IMR-90 (cell line): Measurements from ENCODE around the gene LY86. TPM values are rescaled to one million over a fixed set of nuclear protein-coding genes. Genes with fewer than 3 reads are reported as not detected.

Source experiments
- ATAC-seq: fragments of 200-7000 bp; cut with Tn5 transposase; 2 replicates; pipeline ENCODE4 v1.9.1; 2020; ENCODE audit warnings: low read depth, mild to moderate bottlenecking, moderate library complexity
- BruUV-seq: library from RNA; stranded (reverse); fragments of 400-500 nt; replicated peaks from 2 replicates; lab custom pipeline; 2021; lab: Mats Ljungman, UMichigan
- CTCF ChIA-PET: fragments of 300-600 bp; formaldehyde crosslinking; extraction: SDS; loops from one replicate; lab custom pipeline; 2021; ENCODE audit warnings: antibody characterized with exemption; lab: Yijun Ruan, JAX
- POLR2A ChIA-PET: fragments of 300-600 bp; sonication (Branson Sonifier 250); formaldehyde crosslinking; loops from one replicate; lab custom pipeline; 2022; ENCODE audit warnings: antibody characterized with exemption; ENCODE audit not compliant: unreplicated experiment; lab: Charles Lee
- DNase-seq: peaks from one replicate; pipeline ENCODE4 v3.0.0; 2013
- H2AFZ ChIP-seq: replicated peaks from 2 replicates; pipeline ENCODE3; 2013; ENCODE audit warnings: low read length, mild to moderate bottlenecking; ENCODE audit not compliant: poor library complexity
- H2AK5ac ChIP-seq: 2 replicates; pipeline ENCODE4 v1.6.1; 2013; ENCODE audit warnings: low read depth, low read length, inconsistent platforms
- H2AK9ac ChIP-seq: replicated peaks from 2 replicates; pipeline ENCODE3; 2013; ENCODE audit warnings: mild to moderate bottlenecking, low read depth, low read length, moderate library complexity; ENCODE audit not compliant: poor library complexity
- H2BK120ac ChIP-seq: 2 replicates; pipeline ENCODE4 v1.6.1; 2013; ENCODE audit warnings: low read depth, low read length, inconsistent platforms
- H2BK15ac ChIP-seq: 3 replicates; pipeline ENCODE4 v1.6.1; 2013; ENCODE audit warnings: low read depth, low read length, inconsistent platforms
- H2BK20ac ChIP-seq: 2 replicates; pipeline ENCODE4 v1.6.1; 2013; ENCODE audit warnings: low read depth, mild to moderate bottlenecking, inconsistent platforms, low read length, moderate library complexity
- H2BK5ac ChIP-seq: 2 replicates; pipeline ENCODE4 v1.6.1; 2013; ENCODE audit warnings: mild to moderate bottlenecking, low read depth, low read length, inconsistent platforms; ENCODE audit not compliant: poor library complexity, severe bottlenecking
- H3K14ac ChIP-seq: replicated peaks from 2 replicates; pipeline ENCODE4 v1.6.1; 2013; ENCODE audit warnings: low read depth, low read length, inconsistent platforms
- H3K18ac ChIP-seq: 2 replicates; pipeline ENCODE4 v1.6.1; 2013; ENCODE audit warnings: low read depth, low read length, control low read depth
- H3K23ac ChIP-seq: 2 replicates; pipeline ENCODE4 v1.6.1; 2013; ENCODE audit warnings: low read depth, low read length, inconsistent platforms
- H3K27ac ChIP-seq: 2 replicates; pipeline ENCODE4 v1.5.1; 2013; ENCODE audit warnings: mild to moderate bottlenecking, control low read depth, low read length; ENCODE audit not compliant: insufficient read depth
- H3K27me3 ChIP-seq: 2 replicates; pipeline ENCODE4 v1.6.1; 2013; ENCODE audit warnings: low read length; ENCODE audit not compliant: control insufficient read depth, insufficient read depth
- H3K36me3 ChIP-seq: 2 replicates; pipeline ENCODE4 v1.6.1; 2013; ENCODE audit warnings: low read length, mixed read lengths; ENCODE audit not compliant: control insufficient read depth, insufficient read depth
- H3K4ac ChIP-seq: 2 replicates; pipeline ENCODE4 v1.6.1; 2013; ENCODE audit warnings: low read depth, low read length, inconsistent platforms
- H3K4me1 ChIP-seq: 2 replicates; pipeline ENCODE4 v1.6.1; 2013; ENCODE audit warnings: low read length, mixed read lengths; ENCODE audit not compliant: control insufficient read depth, insufficient read depth
- H3K4me2 ChIP-seq: 2 replicates; pipeline ENCODE4 v1.6.1; 2013; ENCODE audit warnings: low read depth, mild to moderate bottlenecking, control low read depth, low read length, moderate library complexity
- H3K4me3 ChIP-seq: 2 replicates; pipeline ENCODE4 v1.5.1; 2013; ENCODE audit warnings: low read depth, mild to moderate bottlenecking, control low read depth, low read length, moderate library complexity; ENCODE audit not compliant: insufficient read depth
- H3K56ac ChIP-seq: 2 replicates; pipeline ENCODE4 v1.6.1; 2013; ENCODE audit warnings: low read length, inconsistent platforms; ENCODE audit not compliant: insufficient read depth; ENCODE audit errors: extremely low read depth
- H3K79me1 ChIP-seq, 2 experiments: 2 replicates each; pipeline ENCODE4 v1.6.1; 2013; ENCODE audit warnings: low read length in 2 of 2, inconsistent platforms in 1 of 2, low read depth in 1 of 2
- H3K9ac ChIP-seq: 2 replicates; pipeline ENCODE4 v1.6.1; 2013; ENCODE audit warnings: low read depth, low read length, control low read depth
- H3K9me1 ChIP-seq: 2 replicates; pipeline ENCODE4 v1.6.1; 2013; ENCODE audit warnings: low read length, inconsistent platforms; ENCODE audit not compliant: insufficient read depth
- H3K9me3 ChIP-seq: 2 replicates; pipeline ENCODE4 v1.6.1; 2013; ENCODE audit warnings: low read length; ENCODE audit not compliant: control insufficient read depth, insufficient read depth
- H4K20me1 ChIP-seq: 2 replicates; pipeline ENCODE4 v1.6.1; 2013; ENCODE audit warnings: low read length, inconsistent platforms; ENCODE audit not compliant: insufficient read depth
- H4K5ac ChIP-seq: 2 replicates; pipeline ENCODE4 v1.6.1; 2013; ENCODE audit warnings: mild to moderate bottlenecking, low read depth, low read length, control low read depth
- H4K8ac ChIP-seq, 2 experiments: 2 replicates each; pipeline ENCODE4 v1.6.1; 2013; ENCODE audit warnings: low read depth in 2 of 2, low read length in 2 of 2, control low read depth in 1 of 2, inconsistent platforms in 1 of 2
- H4K91ac ChIP-seq: 2 replicates; pipeline ENCODE4 v1.6.1; 2013; ENCODE audit warnings: low read depth, low read length, inconsistent platforms; ENCODE audit not compliant: insufficient read depth
- BHLHE40 ChIP-seq: fragments of 150-350 bp; IDR thresholded peaks from 2 replicates; pipeline ENCODE4 v1.6.1; 2016; ENCODE audit warnings: mild to moderate bottlenecking, low read depth, low read length
- CEBPB ChIP-seq: IDR thresholded peaks from 2 replicates; pipeline ENCODE4 v1.6.1; 2012; ENCODE audit warnings: low read depth, low read length, improper control_type of control experiment
- CHD1 ChIP-seq: IDR thresholded peaks from 2 replicates; pipeline ENCODE4 v1.6.1; 2012; ENCODE audit warnings: low read depth, low read length, improper control_type of control experiment
- FOS ChIP-seq: fragments of 150-350 bp; IDR thresholded peaks from 2 replicates; pipeline ENCODE4 v1.6.1; 2016; ENCODE audit warnings: low read depth, low read length
- MAFK ChIP-seq: IDR thresholded peaks from 2 replicates; pipeline ENCODE4 v1.6.1; 2012; ENCODE audit warnings: low read depth, low read length, improper control_type of control experiment
- MAZ ChIP-seq: IDR thresholded peaks from 2 replicates; pipeline ENCODE4 v1.6.1; 2012; ENCODE audit warnings: low read depth, mild to moderate bottlenecking, low read length, improper control_type of control experiment, moderate library complexity, borderline replicate concordance
- MXI1 ChIP-seq: IDR thresholded peaks from 2 replicates; pipeline ENCODE4 v1.6.1; 2012; ENCODE audit warnings: low read depth, mild to moderate bottlenecking, low read length, moderate library complexity, borderline replicate concordance
- NFE2L2 ChIP-seq: fragments of 150-350 bp; IDR thresholded peaks from 2 replicates; pipeline ENCODE4 v1.6.1; 2016; ENCODE audit warnings: low read depth, mild to moderate bottlenecking, low read length
- POLR2A ChIP-seq: IDR thresholded peaks from 2 replicates; pipeline ENCODE4 v1.6.1; 2012; ENCODE audit warnings: mild to moderate bottlenecking, low read depth, low read length
- RAD21 ChIP-seq: IDR thresholded peaks from 2 replicates; pipeline ENCODE4 v1.6.1; 2012; ENCODE audit warnings: low read length, improper control_type of control experiment
- RCOR1 ChIP-seq: IDR thresholded peaks from 2 replicates; pipeline ENCODE4 v1.6.1; 2012; ENCODE audit warnings: mild to moderate bottlenecking, low read length, improper control_type of control experiment; ENCODE audit not compliant: insufficient replicate concordance
- RFX5 ChIP-seq: IDR thresholded peaks from 2 replicates; pipeline ENCODE4 v1.8.0; 2012; ENCODE audit warnings: low read depth, mild to moderate bottlenecking, low read length, moderate library complexity
- SMC3 ChIP-seq: fragments of 150-350 bp; IDR thresholded peaks from 2 replicates; pipeline ENCODE4 v1.6.1; 2016; ENCODE audit warnings: low read depth, mild to moderate bottlenecking, antibody characterized with exemption, low read length, moderate library complexity
- WGBS, 2 experiments: methylation state at CpG; one replicate each; pipeline versions ENCODE4 v1.1.5 to v1.1.7; 2013; ENCODE audit warnings: missing lambda C conversion rate in 2 of 2; ENCODE audit not compliant: insufficient read length in 1 of 2; ENCODE audit errors: extremely low coverage in 2 of 2; 5-methylcytosine and 5-hydroxymethylcytosine counted together
- dilution Hi-C: fragments of 300-500 bp; cut with HindIII; formaldehyde crosslinking; loops from one replicate; pipeline ENCODE4 v1.14.3; 2018; ENCODE audit warnings: low sequenced_read_pairs; ENCODE audit not compliant: unreplicated experiment
- in situ Hi-C: fragments of 300-500 bp; cut with MboI; formaldehyde crosslinking; loops from 3 replicates; pipeline ENCODE4 v1.14.3; 2019; ENCODE audit warnings: low sequenced_read_pairs, inconsistent platforms, mixed read lengths
- intact Hi-C: fragments of 100-400 bp; cut with micrococcal nuclease; formaldehyde crosslinking; loops from 2 replicates; pipeline ENCODE4 v1.10.0; 2022
- polyA plus RNA-seq, 3 experiments: library from polyadenylated mRNA; depleted of rRNA; stranded (reverse); fragments of >200 nt; gene quantifications; 2 replicates each; pipeline ENCODE4 v1.2.3, GENCODE V29; 2012; ENCODE audit warnings: low replicate concordance in 1 of 3
- total RNA-seq: library from RNA; depleted of rRNA; stranded (reverse); fragments of >200 nt; gene quantifications from 2 replicates; pipeline ENCODE4 v1.2.3, GENCODE V29; 2012
- TF ChIP-seq, protein P1 (sequence below): conservative IDR thresholded peaks from 2 replicates; pipeline ENCODE4 v1.5.1; 2012; ENCODE audit warnings: mild to moderate bottlenecking, low read depth, low read length, improper control_type of control experiment
- TF ChIP-seq, protein P2 (sequence below): fragments of 150-350 bp; IDR thresholded peaks from 2 replicates; pipeline ENCODE4 v1.6.1; 2016; ENCODE audit warnings: low read depth, mild to moderate bottlenecking, low read length, moderate library complexity, borderline replicate concordance
- TF ChIP-seq, protein P3 (sequence below): fragments of 150-350 bp; IDR thresholded peaks from 2 replicates; pipeline ENCODE4 v1.6.1; 2017; ENCODE audit warnings: mild to moderate bottlenecking, antibody characterized with exemption, low read length, low read depth

Gene LY86
- total and polyA plus RNA-seq, 2 of the 4 experiments (the other 2 are of a cell fraction): not detected

DNA sequence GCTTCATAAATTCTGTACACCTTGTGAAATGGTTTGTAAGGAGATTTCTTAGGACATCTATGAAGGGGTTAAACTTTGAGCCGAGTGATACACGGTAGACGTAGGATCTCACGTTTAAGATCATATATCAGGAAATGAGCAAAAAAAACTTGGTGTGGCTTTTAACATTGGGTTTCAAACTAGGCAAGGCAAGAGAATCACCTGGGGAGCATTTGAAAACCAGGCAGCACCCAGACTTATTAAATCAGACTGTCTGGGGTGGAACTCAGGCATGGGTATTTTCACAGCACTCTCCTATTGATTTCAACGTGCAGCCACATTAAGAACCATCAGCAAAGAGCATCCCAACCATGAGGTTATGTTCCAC lies 26.4 kb downstream of the LY86 start:
- TF ChIP-seq, protein P1, sequence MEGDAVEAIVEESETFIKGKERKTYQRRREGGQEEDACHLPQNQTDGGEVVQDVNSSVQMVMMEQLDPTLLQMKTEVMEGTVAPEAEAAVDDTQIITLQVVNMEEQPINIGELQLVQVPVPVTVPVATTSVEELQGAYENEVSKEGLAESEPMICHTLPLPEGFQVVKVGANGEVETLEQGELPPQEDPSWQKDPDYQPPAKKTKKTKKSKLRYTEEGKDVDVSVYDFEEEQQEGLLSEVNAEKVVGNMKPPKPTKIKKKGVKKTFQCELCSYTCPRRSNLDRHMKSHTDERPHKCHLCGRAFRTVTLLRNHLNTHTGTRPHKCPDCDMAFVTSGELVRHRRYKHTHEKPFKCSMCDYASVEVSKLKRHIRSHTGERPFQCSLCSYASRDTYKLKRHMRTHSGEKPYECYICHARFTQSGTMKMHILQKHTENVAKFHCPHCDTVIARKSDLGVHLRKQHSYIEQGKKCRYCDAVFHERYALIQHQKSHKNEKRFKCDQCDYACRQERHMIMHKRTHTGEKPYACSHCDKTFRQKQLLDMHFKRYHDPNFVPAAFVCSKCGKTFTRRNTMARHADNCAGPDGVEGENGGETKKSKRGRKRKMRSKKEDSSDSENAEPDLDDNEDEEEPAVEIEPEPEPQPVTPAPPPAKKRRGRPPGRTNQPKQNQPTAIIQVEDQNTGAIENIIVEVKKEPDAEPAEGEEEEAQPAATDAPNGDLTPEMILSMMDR: no peak
- TF ChIP-seq POLR2A (no peak), NFE2L2 (no peak), FOS (no peak), MAZ (no peak), CHD1 (no peak), CEBPB (no peak), MAFK (no peak), SMC3 (no peak), RCOR1 (no peak), RFX5 (no peak), MXI1 (no peak), RAD21 (no peak), BHLHE40 (no peak)
- TF ChIP-seq, protein P2, sequence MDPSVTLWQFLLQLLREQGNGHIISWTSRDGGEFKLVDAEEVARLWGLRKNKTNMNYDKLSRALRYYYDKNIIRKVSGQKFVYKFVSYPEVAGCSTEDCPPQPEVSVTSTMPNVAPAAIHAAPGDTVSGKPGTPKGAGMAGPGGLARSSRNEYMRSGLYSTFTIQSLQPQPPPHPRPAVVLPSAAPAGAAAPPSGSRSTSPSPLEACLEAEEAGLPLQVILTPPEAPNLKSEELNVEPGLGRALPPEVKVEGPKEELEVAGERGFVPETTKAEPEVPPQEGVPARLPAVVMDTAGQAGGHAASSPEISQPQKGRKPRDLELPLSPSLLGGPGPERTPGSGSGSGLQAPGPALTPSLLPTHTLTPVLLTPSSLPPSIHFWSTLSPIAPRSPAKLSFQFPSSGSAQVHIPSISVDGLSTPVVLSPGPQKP: no peak
- TF ChIP-seq, protein P3, sequence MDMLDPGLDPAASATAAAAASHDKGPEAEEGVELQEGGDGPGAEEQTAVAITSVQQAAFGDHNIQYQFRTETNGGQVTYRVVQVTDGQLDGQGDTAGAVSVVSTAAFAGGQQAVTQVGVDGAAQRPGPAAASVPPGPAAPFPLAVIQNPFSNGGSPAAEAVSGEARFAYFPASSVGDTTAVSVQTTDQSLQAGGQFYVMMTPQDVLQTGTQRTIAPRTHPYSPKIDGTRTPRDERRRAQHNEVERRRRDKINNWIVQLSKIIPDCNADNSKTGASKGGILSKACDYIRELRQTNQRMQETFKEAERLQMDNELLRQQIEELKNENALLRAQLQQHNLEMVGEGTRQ: no peak
- Histone ChIP-seq H3K23ac (no peak overlapping the region), H3K9me3 (peaks cover 12% of the 10 kb centered on the region), H3K4me3 (no peak overlapping the region), H3K9ac (no peak overlapping the region), H3K36me3 (no peaks in the 10 kb centered on the region), H3K9me1 (no peaks in the 10 kb centered on the region), H3K4me2 (no peak overlapping the region), H4K8ac (no peak overlapping the region), H2BK5ac (no peak overlapping the region), H3K56ac (no peak overlapping the region), H2AFZ (no peak overlapping the region), H3K4me1 (no peaks in the 10 kb centered on the region), H2AK5ac (no peak overlapping the region), H2AK9ac (no peak overlapping the region), H3K27me3 (no peaks in the 10 kb centered on the region), H4K5ac (no peak overlapping the region), H2BK15ac (no peak overlapping the region), H3K18ac (no peak overlapping the region), H3K4ac (no peak overlapping the region), H2BK120ac (no peak overlapping the region), H3K14ac (no peak overlapping the region), H3K79me1 (no peaks in the 10 kb centered on the region), H3K27ac (no peak overlapping the region), H2BK20ac (no peak overlapping the region), H4K20me1 (no peaks in the 10 kb centered on the region), H4K91ac (no peak overlapping the region)
- ATAC-seq (no peak), DNase-seq (no peak)
- dilution Hi-C loops: no loop called here
- 30% methylated on average over 4 of the region's 5 CpGs; no CpG with 5 or more reads in 1 of the 2 experiments for WGBS, 2 experiments
- intact Hi-C loops: no loop called here
- no TSS peak for BruUV-seq
- in situ Hi-C loops: no loop called here
- POLR2A ChIA-PET: no interaction called here
- CTCF ChIA-PET: no interaction called here
